Astrocyte of the spinal cord (primary cell): ENCODE data around the gene BARX2.
A peak's percentile ranks its signal among the peaks of the same experiment; 100 is the strongest.

Experiments
- DNase-seq: peaks from one replicate; pipeline ENCODE4 v3.0.0; 2011; ENCODE audit warnings: low read depth, low spot score
- H3K4me3 ChIP-seq: 2 replicates; pipeline ENCODE4 v1.5.1; 2011; ENCODE audit warnings: low read depth, mild to moderate bottlenecking, low read length, moderate library complexity
- in situ Hi-C: cut with HindIII; loops from 2 replicates; pipeline ENCODE4 v1.10.0; 2017; ENCODE audit warnings: low sequenced_read_pairs
- TF ChIP-seq, protein P1 (sequence below): IDR thresholded peaks from 2 replicates; pipeline ENCODE4 v1.5.1; 2012; ENCODE audit warnings: low read depth, mild to moderate bottlenecking, low read length, inconsistent platforms

BARX2 gene

DNA sequence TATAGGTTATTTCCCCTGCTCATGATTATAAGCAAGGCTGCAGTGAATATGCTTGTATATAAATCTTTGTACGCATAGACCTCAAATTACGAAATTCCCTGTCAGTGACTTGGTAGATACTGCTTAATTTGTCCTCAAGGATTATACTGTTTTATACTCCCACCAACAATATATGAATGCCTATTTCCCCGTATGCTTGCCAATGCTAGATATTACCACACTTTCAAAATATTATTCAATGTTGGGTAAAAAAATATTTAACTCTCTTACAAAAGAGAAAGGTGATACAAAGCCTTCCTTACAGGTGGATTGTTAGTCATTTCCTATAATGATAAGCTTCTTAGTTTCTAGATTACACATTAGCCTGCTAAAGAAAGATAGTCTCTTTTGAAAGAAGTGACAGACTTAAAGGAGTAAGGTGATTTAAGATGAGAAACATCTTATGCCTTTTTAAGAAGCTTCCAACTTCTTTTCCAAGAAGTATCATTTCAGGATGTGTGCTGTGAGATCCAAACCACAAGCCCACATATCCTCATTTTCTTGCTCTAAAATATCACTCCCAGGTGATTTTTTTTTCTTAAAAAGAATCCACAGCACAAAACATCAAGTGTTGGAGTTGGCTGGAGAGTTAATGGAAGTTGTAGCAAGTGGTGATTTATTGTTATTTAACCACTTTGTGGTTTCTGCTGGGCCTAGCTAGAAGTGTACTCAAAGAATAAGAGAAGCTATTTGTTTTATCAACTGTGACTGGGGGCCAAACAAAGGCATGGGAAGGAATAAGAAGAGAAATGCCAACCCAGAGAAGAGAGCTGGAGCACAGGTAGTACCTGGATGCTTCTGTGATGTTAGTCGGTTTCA, 59.2 kb downstream of the BARX2 start:
- H3K4me3 ChIP-seq = no peak overlapping the region
- in situ Hi-C loops = no loop called here
- TF ChIP-seq, protein P1, sequence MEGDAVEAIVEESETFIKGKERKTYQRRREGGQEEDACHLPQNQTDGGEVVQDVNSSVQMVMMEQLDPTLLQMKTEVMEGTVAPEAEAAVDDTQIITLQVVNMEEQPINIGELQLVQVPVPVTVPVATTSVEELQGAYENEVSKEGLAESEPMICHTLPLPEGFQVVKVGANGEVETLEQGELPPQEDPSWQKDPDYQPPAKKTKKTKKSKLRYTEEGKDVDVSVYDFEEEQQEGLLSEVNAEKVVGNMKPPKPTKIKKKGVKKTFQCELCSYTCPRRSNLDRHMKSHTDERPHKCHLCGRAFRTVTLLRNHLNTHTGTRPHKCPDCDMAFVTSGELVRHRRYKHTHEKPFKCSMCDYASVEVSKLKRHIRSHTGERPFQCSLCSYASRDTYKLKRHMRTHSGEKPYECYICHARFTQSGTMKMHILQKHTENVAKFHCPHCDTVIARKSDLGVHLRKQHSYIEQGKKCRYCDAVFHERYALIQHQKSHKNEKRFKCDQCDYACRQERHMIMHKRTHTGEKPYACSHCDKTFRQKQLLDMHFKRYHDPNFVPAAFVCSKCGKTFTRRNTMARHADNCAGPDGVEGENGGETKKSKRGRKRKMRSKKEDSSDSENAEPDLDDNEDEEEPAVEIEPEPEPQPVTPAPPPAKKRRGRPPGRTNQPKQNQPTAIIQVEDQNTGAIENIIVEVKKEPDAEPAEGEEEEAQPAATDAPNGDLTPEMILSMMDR = no peak
- DNase-seq = peak; percentile 8

DNA sequence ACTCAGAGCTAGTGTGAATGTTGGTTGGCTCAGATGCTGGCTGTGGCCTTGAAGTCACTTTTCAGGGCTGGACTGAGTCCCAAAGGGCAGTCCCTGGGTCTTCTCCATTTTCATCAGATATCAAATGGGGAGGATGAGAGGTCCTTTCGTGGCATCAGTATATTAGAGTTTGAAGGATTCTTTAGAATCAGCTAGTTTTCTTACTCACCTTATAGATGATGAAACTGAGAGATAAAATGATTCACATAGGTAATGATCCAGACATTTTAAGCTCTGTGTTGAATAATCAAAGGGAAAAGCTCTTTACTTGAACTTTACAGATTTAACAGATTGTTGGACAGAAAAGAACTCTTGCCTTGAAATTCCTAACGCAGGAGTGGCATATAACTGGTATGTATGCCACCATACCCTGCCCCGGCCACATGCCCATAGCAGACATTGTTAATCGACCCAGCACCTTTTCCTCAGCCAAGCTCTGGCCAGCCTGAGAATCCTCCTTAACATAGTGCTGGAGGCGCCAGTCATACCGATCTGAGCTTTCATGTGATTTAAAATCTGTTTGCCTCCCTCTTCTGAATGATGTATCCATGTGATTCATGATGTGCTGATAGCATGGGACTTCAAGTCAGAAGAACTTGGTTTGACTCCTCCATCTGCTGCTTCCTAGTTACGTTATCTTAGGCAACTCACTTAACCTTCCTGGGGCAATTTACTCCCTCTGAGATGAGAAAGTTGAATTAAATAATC, 60.0 kb downstream of the BARX2 start:
- no peak for DNase-seq
- TF ChIP-seq, protein P1 = no peak
- no peak overlapping the region for H3K4me3 ChIP-seq
- in situ Hi-C loops = no loop called here

DNA sequence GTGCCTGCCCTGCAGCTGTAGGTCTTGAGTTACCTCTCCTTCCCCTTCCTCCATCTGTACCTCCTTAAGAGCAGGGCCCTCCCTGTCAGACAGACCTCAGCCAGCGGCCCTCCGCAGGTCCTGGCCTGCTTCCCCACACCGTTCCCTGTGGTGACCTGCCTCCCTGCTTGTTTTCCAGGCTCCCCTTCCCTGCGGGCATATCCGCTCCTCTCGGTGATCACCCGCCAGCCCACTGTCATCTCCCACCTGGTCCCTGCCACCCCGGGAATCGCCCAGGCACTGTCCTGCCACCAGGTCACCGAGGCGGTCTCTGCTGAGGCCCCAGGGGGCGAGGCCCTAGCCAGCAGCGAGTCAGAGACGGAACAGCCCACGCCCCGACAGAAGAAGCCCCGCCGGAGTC, 60.9 kb downstream of the BARX2 start:
- TF ChIP-seq, protein P1 = no peak
- no peak overlapping the region for H3K4me3 ChIP-seq
- in situ Hi-C loops = no loop called here
- DNase-seq = no peak

DNA sequence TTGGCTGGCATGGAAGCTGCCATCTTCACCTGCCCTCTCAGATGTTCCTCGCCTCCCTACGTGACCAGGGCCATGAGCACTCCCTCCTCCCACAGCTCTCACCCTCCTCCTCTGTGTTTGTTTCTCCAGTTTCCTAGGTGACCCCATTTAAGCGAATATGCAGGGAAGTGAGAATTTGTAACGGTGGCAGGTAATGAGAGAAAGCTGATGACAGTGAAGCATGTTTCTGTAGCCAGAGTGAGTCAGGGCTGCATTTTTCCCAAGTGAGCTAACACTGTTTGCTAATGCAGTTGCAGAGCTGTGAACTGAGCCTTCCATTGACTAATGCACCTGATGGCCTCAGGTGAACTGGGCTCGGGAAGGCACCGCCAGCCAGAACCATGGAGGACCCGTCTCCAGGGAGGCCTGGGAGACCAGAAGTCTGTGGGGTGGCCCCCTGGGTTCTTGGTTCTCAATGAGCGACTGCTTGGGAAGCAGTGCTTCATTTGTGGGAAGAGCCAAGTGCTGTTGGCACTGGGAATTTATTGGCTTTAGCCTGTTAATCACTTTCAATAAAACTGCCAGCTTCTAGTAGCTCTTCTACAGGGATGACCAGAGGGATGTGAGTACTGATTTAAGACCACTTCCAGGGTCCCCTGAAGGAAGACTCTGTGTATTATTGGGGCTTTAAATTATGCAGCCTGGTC, 64.5 kb downstream of the BARX2 start:
- peak; percentile 1 for DNase-seq
- no peak overlapping the region for H3K4me3 ChIP-seq
- in situ Hi-C loops = no loop called here
- TF ChIP-seq, protein P1 = no peak

DNA sequence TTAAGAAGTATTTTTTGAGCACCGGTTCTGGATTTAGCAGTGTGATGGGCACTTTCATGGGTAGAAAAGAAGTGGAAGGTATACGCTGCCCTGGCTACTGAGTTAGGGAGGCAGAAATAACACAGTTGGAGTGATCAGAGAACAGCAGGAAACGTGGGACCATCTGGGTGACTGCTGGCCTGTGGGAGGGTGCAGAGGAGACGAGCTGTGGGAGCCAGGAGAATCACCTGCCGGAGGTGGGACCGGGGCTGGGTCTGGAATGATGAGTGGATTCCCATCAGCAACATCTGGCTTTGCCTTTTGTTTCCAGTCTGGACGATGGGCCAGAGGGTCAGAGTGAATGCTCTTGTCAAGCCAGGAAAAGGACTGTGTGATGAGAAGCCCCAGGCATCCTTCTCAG, 66.5 kb downstream of the BARX2 start:
- no peak overlapping the region for H3K4me3 ChIP-seq
- in situ Hi-C loops = no loop called here
- DNase-seq = no peak
- TF ChIP-seq, protein P1 = no peak

DNA sequence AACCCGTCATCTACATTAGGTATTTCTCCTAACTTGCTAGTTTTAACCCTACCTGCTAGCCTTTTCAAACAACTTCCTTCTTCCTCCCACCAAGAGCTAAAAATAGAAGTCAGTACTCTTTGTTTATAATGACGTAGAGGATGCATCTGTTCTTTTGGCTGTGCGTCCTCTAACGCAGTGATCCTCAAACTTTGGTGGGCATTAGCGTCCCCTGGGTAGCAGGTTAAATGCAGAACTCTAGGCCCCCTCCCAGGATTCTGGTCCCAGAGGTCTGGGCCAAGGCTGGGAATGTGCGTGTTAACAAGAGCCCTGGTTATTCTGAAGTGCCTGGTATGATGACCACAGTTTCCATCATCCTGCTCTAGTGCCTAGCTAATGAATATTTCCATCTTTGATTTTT, 67.6 kb downstream of the BARX2 start:
- TF ChIP-seq, protein P1 = no peak
- no peak for DNase-seq
- in situ Hi-C loops = no loop called here
- no peak overlapping the region for H3K4me3 ChIP-seq
